ENCODE data around the gene BLOC1S3. TPM values are rescaled to one million over a fixed set of nuclear protein-coding genes. Genes with fewer than 3 reads are reported as not detected.

The BLOC1S3 gene
- total RNA-seq, 1 donor from 2014 or later, result 11.5 TPM

DNA sequence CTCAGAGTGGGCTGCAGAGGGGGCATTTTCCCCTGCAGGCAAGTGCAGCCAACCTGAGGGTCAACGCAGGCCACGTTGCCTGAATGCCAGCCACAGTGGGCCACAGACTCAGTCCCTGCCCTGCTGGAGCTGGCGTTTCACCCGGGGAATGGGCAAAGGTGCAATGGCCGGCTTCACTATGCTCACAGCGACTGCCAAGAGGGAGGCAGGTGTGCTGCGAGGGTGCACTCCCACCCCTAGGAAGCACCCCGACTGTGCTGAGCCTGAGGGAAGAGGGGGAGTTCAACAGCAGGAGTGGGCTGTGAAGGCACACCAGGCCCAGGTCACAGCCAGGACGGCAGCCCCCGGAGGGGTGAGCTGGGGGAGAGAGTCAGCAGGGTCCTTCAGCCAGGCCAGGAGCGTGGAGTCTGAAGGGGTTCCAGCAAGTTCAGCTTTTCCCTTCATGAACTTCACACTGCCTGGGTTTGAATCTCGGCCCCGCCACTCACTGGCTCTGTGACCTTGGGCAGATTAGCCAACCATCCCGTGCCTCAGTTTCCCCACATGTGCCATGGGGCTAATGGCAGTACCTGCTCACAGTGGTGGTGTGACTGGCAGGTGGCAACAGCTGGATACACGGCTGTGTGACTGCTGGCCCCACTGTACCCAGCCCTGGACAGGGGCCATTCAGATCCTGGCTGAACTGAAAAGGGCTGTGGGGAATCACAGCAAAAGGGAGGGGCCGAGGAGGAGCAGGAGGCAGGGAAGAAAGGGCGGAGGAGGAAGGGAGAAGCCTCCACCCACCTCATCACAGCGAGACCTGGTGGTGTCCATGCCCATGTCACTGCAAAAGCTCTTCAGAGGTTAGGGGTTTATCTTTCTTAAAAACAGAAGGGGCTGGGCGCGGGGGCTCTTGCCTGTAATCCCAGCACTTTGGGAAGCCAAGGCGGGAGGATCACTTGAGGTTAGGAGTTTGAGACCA is 8.2 kb upstream of the BLOC1S3 start:
- no peak overlapping the region for H3K4me3 ChIP-seq (ENCODE audit: low read depth, low read length)
- no peak for DNase-seq (ENCODE audit: low read depth)
- TF ChIP-seq, protein P1, sequence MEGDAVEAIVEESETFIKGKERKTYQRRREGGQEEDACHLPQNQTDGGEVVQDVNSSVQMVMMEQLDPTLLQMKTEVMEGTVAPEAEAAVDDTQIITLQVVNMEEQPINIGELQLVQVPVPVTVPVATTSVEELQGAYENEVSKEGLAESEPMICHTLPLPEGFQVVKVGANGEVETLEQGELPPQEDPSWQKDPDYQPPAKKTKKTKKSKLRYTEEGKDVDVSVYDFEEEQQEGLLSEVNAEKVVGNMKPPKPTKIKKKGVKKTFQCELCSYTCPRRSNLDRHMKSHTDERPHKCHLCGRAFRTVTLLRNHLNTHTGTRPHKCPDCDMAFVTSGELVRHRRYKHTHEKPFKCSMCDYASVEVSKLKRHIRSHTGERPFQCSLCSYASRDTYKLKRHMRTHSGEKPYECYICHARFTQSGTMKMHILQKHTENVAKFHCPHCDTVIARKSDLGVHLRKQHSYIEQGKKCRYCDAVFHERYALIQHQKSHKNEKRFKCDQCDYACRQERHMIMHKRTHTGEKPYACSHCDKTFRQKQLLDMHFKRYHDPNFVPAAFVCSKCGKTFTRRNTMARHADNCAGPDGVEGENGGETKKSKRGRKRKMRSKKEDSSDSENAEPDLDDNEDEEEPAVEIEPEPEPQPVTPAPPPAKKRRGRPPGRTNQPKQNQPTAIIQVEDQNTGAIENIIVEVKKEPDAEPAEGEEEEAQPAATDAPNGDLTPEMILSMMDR (conservative IDR thresholded peaks at IDR 0.05; ENCODE audit: low read depth, low read length), result no peak

DNA sequence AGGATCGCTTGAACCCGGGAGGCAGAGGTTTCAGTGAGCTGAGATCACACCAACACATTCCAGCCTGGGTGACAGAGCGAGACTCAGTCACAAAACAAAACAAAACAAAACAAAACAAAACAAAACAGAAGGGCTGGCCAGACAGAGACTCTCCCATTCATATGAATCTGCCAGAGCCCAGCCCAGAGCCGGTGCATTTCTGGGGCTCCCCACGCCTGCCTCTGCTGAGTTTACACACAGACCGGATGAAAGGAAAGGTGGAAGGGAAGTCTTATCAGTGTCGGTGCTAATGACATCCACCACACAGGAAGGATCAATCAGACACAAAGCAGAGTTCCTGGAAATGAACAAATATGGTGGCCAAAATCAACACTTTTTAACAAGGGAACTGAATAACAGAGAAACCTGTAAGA is 7.4 kb upstream of the BLOC1S3 start:
- TF ChIP-seq, protein P1 (conservative IDR thresholded peaks at IDR 0.05; ENCODE audit: low read depth, low read length), result no peak
- DNase-seq (ENCODE audit: low read depth), result no peak
- no peak overlapping the region for H3K4me3 ChIP-seq (ENCODE audit: low read depth, low read length)

GRCh38 chr19:45172173-45172572 is 6.4 kb upstream of the BLOC1S3 start:
- H3K4me3 ChIP-seq (ENCODE audit: low read depth, low read length), result no peak overlapping the region
- TF ChIP-seq, protein P1 (conservative IDR thresholded peaks at IDR 0.05; ENCODE audit: low read depth, low read length), result no peak
- DNase-seq (ENCODE audit: low read depth), result no peak

DNA sequence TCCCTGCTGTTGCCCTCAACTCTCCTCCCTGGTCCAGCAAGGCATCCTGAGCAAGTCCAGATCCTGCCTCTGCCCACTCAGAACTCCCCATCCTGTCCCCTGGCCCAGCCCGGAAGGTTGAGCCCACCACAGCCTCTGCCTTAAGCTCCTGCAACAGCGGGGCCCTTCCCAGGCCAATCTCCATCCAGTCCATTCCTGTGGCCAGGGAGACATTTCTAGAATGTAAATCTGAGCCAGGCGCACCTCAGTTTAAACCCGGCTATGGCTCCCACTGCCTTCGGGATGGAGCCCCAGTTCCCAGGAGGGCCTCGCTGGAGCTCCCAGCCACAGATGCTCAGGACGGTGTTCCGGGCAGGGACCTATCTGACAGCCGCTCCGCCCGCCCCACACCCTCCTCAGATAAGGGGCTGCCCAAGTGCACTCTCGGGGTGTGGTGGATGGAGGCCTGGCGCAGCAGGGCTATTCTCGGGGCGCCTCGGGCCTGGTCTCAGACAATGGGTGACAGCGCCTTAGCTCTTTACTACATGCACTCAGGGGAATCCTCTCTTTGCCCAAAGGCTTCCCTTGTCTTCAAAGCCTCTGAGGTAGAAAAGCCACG is 5.9 kb upstream of the BLOC1S3 start:
- no peak for DNase-seq (ENCODE audit: low read depth)
- TF ChIP-seq, protein P1 (conservative IDR thresholded peaks at IDR 0.05; ENCODE audit: low read depth, low read length), result no peak
- H3K4me3 ChIP-seq (ENCODE audit: low read depth, low read length), result no peak overlapping the region

DNA sequence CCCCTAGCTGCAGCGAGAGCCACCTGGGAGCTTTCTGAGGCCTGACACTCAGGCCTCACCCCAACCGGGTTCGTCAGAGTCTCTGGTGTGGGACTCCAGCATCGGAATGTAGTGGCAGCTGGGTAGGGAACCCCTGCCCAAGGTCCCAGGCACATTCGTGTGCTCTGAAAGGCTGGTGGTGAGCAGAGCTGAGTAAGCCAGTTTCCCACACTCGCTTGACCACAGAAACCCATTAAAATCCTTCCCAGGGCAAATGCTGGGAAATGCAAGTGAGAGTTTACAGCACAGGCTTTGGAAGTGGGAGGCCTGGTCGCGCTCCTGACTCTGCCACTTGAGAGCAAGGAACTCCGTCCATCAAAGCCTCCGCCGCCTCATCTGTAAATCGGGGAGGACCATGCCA is 4.8 kb upstream of the BLOC1S3 start:
- TF ChIP-seq, protein P1 (conservative IDR thresholded peaks at IDR 0.05; ENCODE audit: low read depth, low read length), result no peak
- peak; percentile 38 for DNase-seq (ENCODE audit: low read depth)
- H3K4me3 ChIP-seq (ENCODE audit: low read depth, low read length), result no peak overlapping the region

- TF ChIP-seq, protein P1 (conservative IDR thresholded peaks at IDR 0.05; ENCODE audit: low read depth, low read length), result no peak
- DNase-seq (ENCODE audit: low read depth), result no peak
- H3K4me3 ChIP-seq (ENCODE audit: low read depth, low read length), result no peak overlapping the region
Measured at GRCh38 chr19:45175515-45176345, 2.9 kb upstream of the BLOC1S3 start.
